ENCODE measurements around the gene JMJD1C.

JMJD1C gene

GRCh38 chr10:63318491-63318890 lies 147.3 kb downstream of the JMJD1C start:
- peak; percentile 6 for DNase-seq (ENCODE audit: low read depth)
- TF ChIP-seq, protein P1, sequence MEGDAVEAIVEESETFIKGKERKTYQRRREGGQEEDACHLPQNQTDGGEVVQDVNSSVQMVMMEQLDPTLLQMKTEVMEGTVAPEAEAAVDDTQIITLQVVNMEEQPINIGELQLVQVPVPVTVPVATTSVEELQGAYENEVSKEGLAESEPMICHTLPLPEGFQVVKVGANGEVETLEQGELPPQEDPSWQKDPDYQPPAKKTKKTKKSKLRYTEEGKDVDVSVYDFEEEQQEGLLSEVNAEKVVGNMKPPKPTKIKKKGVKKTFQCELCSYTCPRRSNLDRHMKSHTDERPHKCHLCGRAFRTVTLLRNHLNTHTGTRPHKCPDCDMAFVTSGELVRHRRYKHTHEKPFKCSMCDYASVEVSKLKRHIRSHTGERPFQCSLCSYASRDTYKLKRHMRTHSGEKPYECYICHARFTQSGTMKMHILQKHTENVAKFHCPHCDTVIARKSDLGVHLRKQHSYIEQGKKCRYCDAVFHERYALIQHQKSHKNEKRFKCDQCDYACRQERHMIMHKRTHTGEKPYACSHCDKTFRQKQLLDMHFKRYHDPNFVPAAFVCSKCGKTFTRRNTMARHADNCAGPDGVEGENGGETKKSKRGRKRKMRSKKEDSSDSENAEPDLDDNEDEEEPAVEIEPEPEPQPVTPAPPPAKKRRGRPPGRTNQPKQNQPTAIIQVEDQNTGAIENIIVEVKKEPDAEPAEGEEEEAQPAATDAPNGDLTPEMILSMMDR (IDR thresholded peaks at IDR 0.05; ENCODE audit: low read length, missing control alignments), result no peak
- H3K4me3 ChIP-seq (replicated peaks; ENCODE audit: low read depth, low read length), result no peak overlapping the region

DNA sequence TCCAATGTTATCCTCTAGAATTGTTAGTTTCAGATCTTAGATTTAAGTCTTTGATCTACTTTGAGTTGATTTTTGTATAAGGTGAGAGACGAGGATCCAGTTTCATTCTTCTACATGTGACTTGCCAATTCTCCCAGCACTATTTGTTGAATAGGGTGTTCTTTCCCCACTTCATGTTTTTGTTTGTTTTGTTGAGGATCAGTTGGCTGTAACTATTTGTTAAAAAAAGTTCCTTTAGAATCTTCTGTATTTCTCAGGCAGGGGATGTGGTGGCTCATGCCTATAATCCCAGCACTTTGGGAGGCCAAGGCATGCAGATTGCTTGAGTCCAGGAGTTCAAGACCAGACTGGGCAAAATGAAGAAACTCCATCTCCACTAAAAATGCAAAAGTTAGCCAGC lies 151.8 kb downstream of the JMJD1C start:
- no peak overlapping the region for H3K4me3 ChIP-seq (replicated peaks; ENCODE audit: low read depth, low read length)
- TF ChIP-seq, protein P1 (IDR thresholded peaks at IDR 0.05; ENCODE audit: low read length, missing control alignments), result no peak
- no peak for DNase-seq (ENCODE audit: low read depth)

GRCh38 chr10:63313066-63313717 lies 152.6 kb downstream of the JMJD1C start:
- no peak overlapping the region for H3K4me3 ChIP-seq (replicated peaks; ENCODE audit: low read depth, low read length)
- TF ChIP-seq, protein P1 (IDR thresholded peaks at IDR 0.05; ENCODE audit: low read length, missing control alignments), result no peak
- no peak for DNase-seq (ENCODE audit: low read depth)

GRCh38 chr10:63308628-63309027 lies 157.1 kb downstream of the JMJD1C start:
- DNase-seq (ENCODE audit: low read depth), result no peak
- TF ChIP-seq, protein P1 (IDR thresholded peaks at IDR 0.05; ENCODE audit: low read length, missing control alignments), result no peak
- H3K4me3 ChIP-seq (replicated peaks; ENCODE audit: low read depth, low read length), result no peak overlapping the region

GRCh38 chr10:63304146-63304545 lies 161.6 kb downstream of the JMJD1C start:
- H3K4me3 ChIP-seq (replicated peaks; ENCODE audit: low read depth, low read length), result no peak overlapping the region
- no peak for DNase-seq (ENCODE audit: low read depth)
- TF ChIP-seq, protein P1 (IDR thresholded peaks at IDR 0.05; ENCODE audit: low read length, missing control alignments), result no peak

- no peak for DNase-seq (ENCODE audit: low read depth)
- TF ChIP-seq, protein P1 (IDR thresholded peaks at IDR 0.05; ENCODE audit: low read length, missing control alignments), result no peak
- no peak overlapping the region for H3K4me3 ChIP-seq (replicated peaks; ENCODE audit: low read depth, low read length)
Observed at GRCh38 chr10:63300801-63301200, 165.0 kb downstream of the JMJD1C start.

DNA sequence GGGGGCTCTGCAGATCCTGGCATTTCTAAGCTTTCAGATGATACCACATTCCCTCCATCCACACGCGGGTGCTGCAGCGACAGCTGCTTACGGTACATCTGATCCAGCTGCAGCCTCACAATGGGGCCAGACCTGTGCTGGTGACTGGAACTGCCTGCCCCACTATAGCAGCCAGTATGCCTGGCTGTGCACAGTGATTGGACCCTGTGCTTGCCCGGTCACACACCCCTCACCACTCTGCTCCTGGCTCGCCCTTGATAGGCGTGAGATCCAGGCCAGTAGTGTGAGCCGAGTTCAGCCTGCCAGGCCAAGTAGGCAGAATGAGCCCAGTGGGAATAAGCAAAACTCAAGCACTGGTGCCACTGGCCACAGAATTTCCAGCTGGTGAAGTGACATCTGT lies 167.8 kb downstream of the JMJD1C start:
- H3K4me3 ChIP-seq (replicated peaks; ENCODE audit: low read depth, low read length), result no peak overlapping the region
- TF ChIP-seq, protein P1 (IDR thresholded peaks at IDR 0.05; ENCODE audit: low read length, missing control alignments), result no peak

More for the DNA sequence above, 167.8 kb downstream of the JMJD1C start:
- DNase-seq (ENCODE audit: low read depth), result no peak
